LNCAP (cell line): ENCODE results near the gene COBLL1.

Source experiments
- CTCF ChIP-seq: fragments of 450-650 bp; IDR thresholded peaks from 2 replicates; pipeline ENCODE4 v1.5.1; 2017; ENCODE audit warnings: mild to moderate bottlenecking

The COBLL1 gene

GRCh38 chr2:164742738-164743317 lies 98.8 kb downstream of the COBLL1 start:
- TF ChIP-seq CTCF: no peak

- TF ChIP-seq CTCF: no peak
Observed at GRCh38 chr2:164739966-164740365, 101.7 kb downstream of the COBLL1 start.

GRCh38 chr2:164737612-164738081 lies 104.0 kb downstream of the COBLL1 start:
- peak; percentile 61; the same call in 1 of the 2 replicates for TF ChIP-seq CTCF

GRCh38 chr2:164735309-164735919 lies 106.2 kb downstream of the COBLL1 start:
- no peak for TF ChIP-seq CTCF

- TF ChIP-seq CTCF: no peak
Observed at GRCh38 chr2:164734196-164734595, 107.4 kb downstream of the COBLL1 start.

GRCh38 chr2:164725542-164725941 lies 116.1 kb downstream of the COBLL1 start:
- no peak for TF ChIP-seq CTCF

- no peak for TF ChIP-seq CTCF
Observed at GRCh38 chr2:164722616-164723338, 118.8 kb downstream of the COBLL1 start.
